ENCODE measurements around the gene SLC30A4.

- no peak for TF ChIP-seq FOXP2 (optimal IDR thresholded peaks at IDR 0.05; ENCODE audit: borderline replicate concordance, extremely low read depth, extremely low read length, insufficient read depth)
- no peak for TF ChIP-seq TAF1 (IDR thresholded peaks at IDR 0.05; ENCODE audit: borderline replicate concordance, insufficient read depth, low read length)
- no peak for TF ChIP-seq POLR2AphosphoS5 (IDR thresholded peaks at IDR 0.05; ENCODE audit: low read depth, low read length)
- no peak for TF ChIP-seq SIN3A (IDR thresholded peaks at IDR 0.05; ENCODE audit: borderline replicate concordance, insufficient read depth, low read length)
- no peak for TF ChIP-seq REST (IDR thresholded peaks at IDR 0.05; ENCODE audit: insufficient read depth in 1 of 2, low read depth in 2 of 2, low read length in 2 of 2)
These were observed 36.2 kb downstream of the SLC30A4 start for GRCh38 chr15:45486317-45486716.
